Activated T-helper 9 cell treated with anti-CD3 and anti-CD28 coated beads, Interleukin-2, amount 50 U/mL, for 16 hours (primary cell): ENCODE results near the gene OLFML2A.

ENCODE experiments used
- DNase-seq: peaks from one replicate; pipeline ENCODE4 v3.0.0-alpha.2; 2020; ENCODE audit warnings: low read depth

The OLFML2A gene

GRCh38 chr9:124797343-124798103 lies 20.6 kb downstream of the OLFML2A start:
- DNase-seq: no peak

GRCh38 chr9:124799274-124800006 lies 22.5 kb downstream of the OLFML2A start:
- DNase-seq: no peak

- DNase-seq: no peak
Measured at GRCh38 chr9:124800306-124801259, 23.6 kb downstream of the OLFML2A start.

GRCh38 chr9:124801356-124801755 lies 24.4 kb downstream of the OLFML2A start:
- no peak for DNase-seq

- DNase-seq: no peak
Measured at GRCh38 chr9:124802426-124802825, 25.5 kb downstream of the OLFML2A start.

- DNase-seq: no peak
Measured at GRCh38 chr9:124803911-124804310, 27.0 kb downstream of the OLFML2A start.

GRCh38 chr9:124805186-124805585 lies 28.3 kb downstream of the OLFML2A start:
- DNase-seq: no peak

- DNase-seq: no peak
Measured at GRCh38 chr9:124808246-124808956, 31.5 kb downstream of the OLFML2A start.

GRCh38 chr9:124809211-124809610 lies 32.3 kb downstream of the OLFML2A start:
- no peak for DNase-seq

GRCh38 chr9:124809741-124810500 lies 33.0 kb downstream of the OLFML2A start:
- DNase-seq: no peak

- no peak for DNase-seq
Measured at GRCh38 chr9:124810663-124811355, 33.9 kb downstream of the OLFML2A start.

GRCh38 chr9:124812441-124812876 lies 35.5 kb downstream of the OLFML2A start:
- DNase-seq: no peak

GRCh38 chr9:124813041-124813440 lies 36.1 kb downstream of the OLFML2A start:
- no peak for DNase-seq

- DNase-seq: no peak
Measured at GRCh38 chr9:124813501-124814163, 36.7 kb downstream of the OLFML2A start.

GRCh38 chr9:124814164-124814535 lies 37.2 kb downstream of the OLFML2A start:
- no peak for DNase-seq

GRCh38 chr9:124815601-124816000 lies 38.7 kb downstream of the OLFML2A start:
- no peak for DNase-seq

GRCh38 chr9:124818431-124819281 lies 41.7 kb downstream of the OLFML2A start:
- no peak for DNase-seq

GRCh38 chr9:124820698-124821623 lies 44.0 kb downstream of the OLFML2A start:
- DNase-seq: no peak
